Osteocyte (in vitro differentiated cells): ENCODE results near the gene PURB. TPM values are rescaled to one million over a fixed set of nuclear protein-coding genes. Genes with fewer than 3 reads are reported as not detected.

Source experiments
- DNase-seq: peaks from one replicate; pipeline ENCODE4 v3.0.0; 2021; ENCODE audit warnings: mixed read lengths; ENCODE audit not compliant: unreplicated experiment; ENCODE audit errors: extremely low spot score
- H3K27ac Mint-ChIP-seq: one replicate; pipeline ENCODE4 v1.8.0; 2021; ENCODE audit warnings: mild to moderate bottlenecking, mixed read lengths; ENCODE audit not compliant: unreplicated experiment
- H3K27me3 Mint-ChIP-seq: one replicate; pipeline ENCODE4 v1.8.0; 2021; ENCODE audit warnings: mixed read lengths; ENCODE audit not compliant: unreplicated experiment
- H3K36me3 Mint-ChIP-seq: one replicate; pipeline ENCODE4 v1.8.0; 2021; ENCODE audit warnings: mixed read lengths; ENCODE audit not compliant: unreplicated experiment
- H3K4me1 Mint-ChIP-seq: one replicate; pipeline ENCODE4 v1.8.0; 2021; ENCODE audit warnings: mixed read lengths; ENCODE audit not compliant: unreplicated experiment
- H3K4me3 Mint-ChIP-seq: one replicate; pipeline ENCODE4 v1.8.0; 2021; ENCODE audit warnings: mild to moderate bottlenecking, moderate library complexity, mixed read lengths; ENCODE audit not compliant: unreplicated experiment
- H3K9me3 Mint-ChIP-seq: one replicate; pipeline ENCODE4 v1.8.0; 2021; ENCODE audit warnings: mixed read lengths; ENCODE audit not compliant: unreplicated experiment
- total RNA-seq: library from RNA; stranded (reverse); gene quantifications from 2 replicates; pipeline ENCODE4 v1.2.1, GENCODE V29; 2021
- TF ChIP-seq, protein P1 (sequence below): fragments of 200-600 bp; sonication (generic); IDR thresholded peaks from 2 replicates; pipeline ENCODE4 v1.5.0; 2021; ENCODE audit warnings: antibody characterized with exemption, mild to moderate bottlenecking, moderate library complexity

The PURB gene
- total RNA-seq, 1 donor from 2014 or later, result 20.7 TPM

GRCh38 chr7:44899443-44899842 is 14.1 kb upstream of the PURB start:
- Mint-ChIP-seq H3K27ac (no peak overlapping the region), H3K4me3 (no peak overlapping the region), H3K36me3 (no peaks in the 10 kb centered on the region), H3K9me3 (no peaks in the 10 kb centered on the region), H3K4me1 (peaks cover 3% of the 10 kb centered on the region), H3K27me3 (no peaks in the 10 kb centered on the region)
- DNase-seq, result peak; percentile 8
- TF ChIP-seq, protein P1, sequence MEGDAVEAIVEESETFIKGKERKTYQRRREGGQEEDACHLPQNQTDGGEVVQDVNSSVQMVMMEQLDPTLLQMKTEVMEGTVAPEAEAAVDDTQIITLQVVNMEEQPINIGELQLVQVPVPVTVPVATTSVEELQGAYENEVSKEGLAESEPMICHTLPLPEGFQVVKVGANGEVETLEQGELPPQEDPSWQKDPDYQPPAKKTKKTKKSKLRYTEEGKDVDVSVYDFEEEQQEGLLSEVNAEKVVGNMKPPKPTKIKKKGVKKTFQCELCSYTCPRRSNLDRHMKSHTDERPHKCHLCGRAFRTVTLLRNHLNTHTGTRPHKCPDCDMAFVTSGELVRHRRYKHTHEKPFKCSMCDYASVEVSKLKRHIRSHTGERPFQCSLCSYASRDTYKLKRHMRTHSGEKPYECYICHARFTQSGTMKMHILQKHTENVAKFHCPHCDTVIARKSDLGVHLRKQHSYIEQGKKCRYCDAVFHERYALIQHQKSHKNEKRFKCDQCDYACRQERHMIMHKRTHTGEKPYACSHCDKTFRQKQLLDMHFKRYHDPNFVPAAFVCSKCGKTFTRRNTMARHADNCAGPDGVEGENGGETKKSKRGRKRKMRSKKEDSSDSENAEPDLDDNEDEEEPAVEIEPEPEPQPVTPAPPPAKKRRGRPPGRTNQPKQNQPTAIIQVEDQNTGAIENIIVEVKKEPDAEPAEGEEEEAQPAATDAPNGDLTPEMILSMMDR, result no peak

DNA sequence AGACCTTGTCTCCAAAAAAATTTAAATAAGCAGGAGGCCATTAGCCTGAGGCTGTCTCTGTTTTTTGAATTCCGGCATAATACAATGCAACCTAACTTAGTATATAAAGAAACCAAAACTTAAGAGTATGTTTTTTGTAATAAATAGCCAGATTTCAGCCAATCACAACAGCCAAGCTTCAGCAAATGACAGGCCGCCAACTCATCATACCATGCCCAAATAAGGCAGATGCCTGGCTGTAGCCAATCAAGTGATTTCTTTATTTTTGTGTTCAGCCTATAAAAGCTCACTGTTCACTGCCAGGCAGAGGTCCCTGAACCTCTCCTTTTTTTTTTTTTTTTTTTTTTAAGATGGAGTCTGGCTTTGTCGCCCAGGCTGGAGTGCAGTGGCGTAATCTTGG is 12.7 kb upstream of the PURB start:
- Mint-ChIP-seq H3K27me3 (no peaks in the 10 kb centered on the region), H3K4me3 (no peak overlapping the region), H3K36me3 (no peaks in the 10 kb centered on the region), H3K27ac (no peak overlapping the region), H3K9me3 (no peaks in the 10 kb centered on the region), H3K4me1 (peaks cover 3% of the 10 kb centered on the region)
- no peak for DNase-seq
- TF ChIP-seq, protein P1, result no peak

DNA sequence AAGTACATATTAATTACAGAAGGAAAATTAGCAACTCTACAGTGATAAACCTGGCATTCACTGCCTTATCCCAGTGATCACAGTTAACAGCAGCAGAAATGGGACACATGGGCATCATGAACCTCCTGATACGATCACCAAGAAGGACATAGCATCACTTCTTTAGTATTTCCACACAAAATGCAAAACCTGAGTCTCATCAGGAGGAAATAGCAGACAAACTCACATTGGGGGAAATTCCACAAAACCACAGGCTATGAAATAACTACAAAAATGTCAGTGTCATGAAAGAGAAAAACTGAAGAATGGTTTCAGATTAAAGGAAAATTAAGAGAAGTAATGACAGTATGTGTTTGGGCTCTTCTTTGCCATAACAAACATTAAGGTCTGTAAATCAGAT is 12.0 kb upstream of the PURB start:
- DNase-seq, result no peak
- Mint-ChIP-seq H3K4me1 (peaks cover 3% of the 10 kb centered on the region), H3K9me3 (no peaks in the 10 kb centered on the region), H3K36me3 (no peaks in the 10 kb centered on the region), H3K27ac (no peak overlapping the region), H3K4me3 (no peak overlapping the region), H3K27me3 (no peaks in the 10 kb centered on the region)
- TF ChIP-seq, protein P1, result no peak

- no peaks in the 10 kb centered on the region for H3K36me3 Mint-ChIP-seq
- H3K4me3 Mint-ChIP-seq, result no peak overlapping the region
- TF ChIP-seq, protein P1, result no peak
- no peaks in the 10 kb centered on the region for H3K27me3 Mint-ChIP-seq
- H3K9me3 Mint-ChIP-seq, result no peaks in the 10 kb centered on the region
- DNase-seq, result peak; percentile 59
- H3K4me1 Mint-ChIP-seq, result peaks cover 3% of the 10 kb centered on the region
- H3K27ac Mint-ChIP-seq, result no peak overlapping the region
Measured at GRCh38 chr7:44894888-44895580, 9.7 kb upstream of the PURB start.

- Mint-ChIP-seq H3K27me3 (no peaks in the 10 kb centered on the region), H3K4me1 (peaks cover 3% of the 10 kb centered on the region), H3K36me3 (no peaks in the 10 kb centered on the region), H3K27ac (no peak overlapping the region), H3K9me3 (no peaks in the 10 kb centered on the region), H3K4me3 (no peak overlapping the region)
- peak; percentile 36 for DNase-seq
- TF ChIP-seq, protein P1, result no peak
Measured at GRCh38 chr7:44893710-44894234, 8.4 kb upstream of the PURB start.
